Neuronal stem cell (in vitro differentiated cells): ENCODE measurements around the gene C1GALT1C1L. TPM values are rescaled to one million over a fixed set of nuclear protein-coding genes. Genes with fewer than 3 reads are reported as not detected.

Experiments
- DNase-seq: peaks from one replicate; pipeline ENCODE4 v3.0.0-alpha.2; 2013; ENCODE audit warnings: low spot score
- H2AFZ ChIP-seq: one replicate; pipeline ENCODE4 v1.6.1; 2013; ENCODE audit warnings: mild to moderate bottlenecking, low read length, inconsistent platforms
- H2AK5ac ChIP-seq: 2 replicates; pipeline ENCODE4 v1.6.1; 2013; ENCODE audit warnings: low read depth, mild to moderate bottlenecking, inconsistent platforms, low read length, moderate library complexity, mixed read lengths
- H2BK120ac ChIP-seq: 2 replicates; pipeline ENCODE4 v1.6.1; 2013; ENCODE audit warnings: low read depth, mild to moderate bottlenecking, inconsistent platforms, low read length, moderate library complexity, mixed read lengths
- H2BK12ac ChIP-seq: one replicate; pipeline ENCODE4 v1.6.1; 2013; ENCODE audit warnings: low read length, inconsistent platforms
- H2BK15ac ChIP-seq: 2 replicates; pipeline ENCODE4 v1.6.1; 2013; ENCODE audit warnings: mild to moderate bottlenecking, low read length, inconsistent platforms, mixed read lengths
- H2BK5ac ChIP-seq: one replicate; pipeline ENCODE4 v1.6.1; 2013; ENCODE audit warnings: inconsistent platforms, mild to moderate bottlenecking, low read length, moderate library complexity
- H3K14ac ChIP-seq: one replicate; pipeline ENCODE4 v1.6.1; 2013; ENCODE audit warnings: low read length, inconsistent platforms
- H3K18ac ChIP-seq: 2 replicates; pipeline ENCODE4 v1.6.1; 2013; ENCODE audit warnings: low read length, inconsistent platforms
- H3K23ac ChIP-seq: 2 replicates; pipeline ENCODE4 v1.6.1; 2013; ENCODE audit warnings: low read depth, mild to moderate bottlenecking, mixed read lengths, low read length, inconsistent platforms; ENCODE audit not compliant: poor library complexity
- H3K27ac ChIP-seq: replicated peaks from 3 replicates; pipeline ENCODE4 v1.5.1; 2013; ENCODE audit warnings: low read length, inconsistent platforms
- H3K27me3 ChIP-seq, 3 experiments: 2 replicates each; pipeline ENCODE4 v1.6.1; 2013; ENCODE audit warnings: low read length in 3 of 3, mild to moderate bottlenecking in 2 of 3, inconsistent platforms in 1 of 3, low read depth in 1 of 3, mixed read lengths in 1 of 3, moderate library complexity in 1 of 3; ENCODE audit not compliant: control insufficient read depth in 3 of 3, insufficient read depth in 3 of 3
- H3K36me3 ChIP-seq, 2 donors: replicated peaks in 1 of 2; 2 replicates each; pipeline ENCODE4 v1.6.1; 2013; ENCODE audit warnings: low read length in 2 of 2; ENCODE audit not compliant: control insufficient read depth in 2 of 2, insufficient read depth in 2 of 2
- H3K4ac ChIP-seq: 2 replicates; pipeline ENCODE4 v1.6.1; 2013; ENCODE audit warnings: inconsistent platforms, mild to moderate bottlenecking, low read length, moderate library complexity
- H3K4me1 ChIP-seq, 2 donors: 1 replicate in 1 of 2; 2 replicates in 1 of 2; pipeline ENCODE4 v1.6.1; 2013; ENCODE audit warnings: low read length in 2 of 2, low read depth in 1 of 2; ENCODE audit not compliant: control insufficient read depth in 2 of 2, insufficient read depth in 1 of 2
- H3K4me2 ChIP-seq: one replicate; pipeline ENCODE4 v1.6.1; 2013; ENCODE audit warnings: mild to moderate bottlenecking, low read length, inconsistent platforms; ENCODE audit not compliant: insufficient read depth, poor library complexity, severe bottlenecking
- H3K4me3 ChIP-seq, 2 donors: 2 replicates each; pipeline ENCODE4 v1.5.1; 2013; ENCODE audit warnings: low read length in 2 of 2, mild to moderate bottlenecking in 2 of 2, inconsistent platforms in 1 of 2, moderate library complexity in 1 of 2
- H3K79me1 ChIP-seq: one replicate; pipeline ENCODE4 v1.6.1; 2013; ENCODE audit warnings: low read depth, mild to moderate bottlenecking, inconsistent platforms, low read length, moderate library complexity
- H3K9ac ChIP-seq: one replicate; pipeline ENCODE4 v1.6.1; 2013; ENCODE audit warnings: mild to moderate bottlenecking, low read depth, low read length, inconsistent platforms; ENCODE audit not compliant: poor library complexity
- H3K9me3 ChIP-seq, 2 donors: replicated peaks in 1 of 2; 2 replicates each; pipeline versions ENCODE3 to v1.6.1; 2013; ENCODE audit warnings: low read length in 2 of 2, mild to moderate bottlenecking in 2 of 2, inconsistent platforms in 1 of 2, low read depth in 1 of 2, mixed read lengths in 1 of 2, moderate library complexity in 1 of 2; ENCODE audit not compliant: control insufficient read depth in 2 of 2, insufficient read depth in 1 of 2
- H4K8ac ChIP-seq: one replicate; pipeline ENCODE4 v1.6.1; 2013; ENCODE audit warnings: low read depth, mild to moderate bottlenecking, inconsistent platforms, low read length, moderate library complexity
- H4K91ac ChIP-seq: one replicate; pipeline ENCODE4 v1.6.1; 2013; ENCODE audit warnings: low read length, low read depth, mild to moderate bottlenecking, inconsistent platforms; ENCODE audit not compliant: poor library complexity
- WGBS, 2 donors: extraction: QIAGEN DNeasy Blood & Tissue Kit; methylation state at CpG; one replicate each; pipeline ENCODE4 v1.1.7; 2013; ENCODE audit warnings: missing lambda C conversion rate in 2 of 2, mixed read lengths in 1 of 2; ENCODE audit not compliant: insufficient read length in 2 of 2, insufficient replicate concordance in 1 of 2; ENCODE audit errors: extremely low coverage in 2 of 2; 5-methylcytosine and 5-hydroxymethylcytosine counted together
- polyA plus RNA-seq, 2 experiments: library from polyadenylated mRNA; stranded (reverse); fragments of 200-250 nt; gene quantifications; one replicate each; pipeline ENCODE4 v1.2.3, GENCODE V29; 2013

Gene C1GALT1C1L
- polyA plus RNA-seq (2013, experiment 1 of 2): 0.06 TPM
- polyA plus RNA-seq (2013, experiment 2 of 2): 0.08 TPM

- H3K36me3 ChIP-seq: no peaks in the 10 kb centered on the region
- H2BK12ac ChIP-seq: no peak within 1 kb of the TSS
- no peak within 1 kb of the TSS for H3K14ac ChIP-seq
- H3K27ac ChIP-seq: no peak within 1 kb of the TSS
- no peak for DNase-seq
- H3K4ac ChIP-seq: no peak within 1 kb of the TSS
- peak within 1 kb of the TSS; percentile 5 for H2AFZ ChIP-seq
- H2AK5ac ChIP-seq: no peak within 1 kb of the TSS
- no peaks in the 10 kb centered on the region for H3K4me1 ChIP-seq
- no peak within 1 kb of the TSS for H2BK120ac ChIP-seq
- no peak within 1 kb of the TSS for H3K18ac ChIP-seq
- no peak within 1 kb of the TSS for H3K23ac ChIP-seq
- no peak within 1 kb of the TSS for H3K4me3 ChIP-seq
- no peak within 1 kb of the TSS for H3K9ac ChIP-seq
- H2BK15ac ChIP-seq: no peak within 1 kb of the TSS
- H3K27me3 ChIP-seq: no peaks in the 10 kb centered on the region
- H4K8ac ChIP-seq: no peak within 1 kb of the TSS
- H4K91ac ChIP-seq: no peak within 1 kb of the TSS
- no peak within 1 kb of the TSS for H3K4me2 ChIP-seq
- no peaks in the 10 kb centered on the region for H3K79me1 ChIP-seq
- no CpG with 5 or more reads among the region's 27 CpGs for WGBS, 2 donors
- peaks cover 0 to 1% of the 10 kb centered on the region in 2 donors for H3K9me3 ChIP-seq
- no peak within 1 kb of the TSS for H2BK5ac ChIP-seq
Measured at GRCh38 chr2:43676322-43677050, at the start of gene C1GALT1C1L. Gene C1GALT1C1L, minus strand, starts transcription at chr2:43676429. Its CDS starts 107 bp downstream, at chr2:43676322.

GRCh38 chr2:43725711-43726246 lies 49.5 kb upstream of the C1GALT1C1L start:
- H3K14ac ChIP-seq: no peak overlapping the region
- no peak overlapping the region for H3K4me2 ChIP-seq
- H2BK120ac ChIP-seq: no peak overlapping the region
- no CpG with 5 or more reads among the region's 3 CpGs for WGBS, 2 donors
- H4K91ac ChIP-seq: no peak overlapping the region
- H2BK15ac ChIP-seq: no peak overlapping the region
- no peak overlapping the region for H3K4ac ChIP-seq
- H3K9me3 ChIP-seq: no peaks in the 10 kb centered on the region
- H3K4me1 ChIP-seq: peaks cover 0 to 4% of the 10 kb centered on the region in 2 donors
- DNase-seq: no peak
- H3K9ac ChIP-seq: no peak overlapping the region
- H3K36me3 ChIP-seq: no peaks in the 10 kb centered on the region
- no peaks in the 10 kb centered on the region for H3K79me1 ChIP-seq
- H3K18ac ChIP-seq: no peak overlapping the region
- no peaks in the 10 kb centered on the region for H3K27me3 ChIP-seq
- no peak overlapping the region for H2AFZ ChIP-seq
- H4K8ac ChIP-seq: no peak overlapping the region
- H2BK12ac ChIP-seq: no peak overlapping the region
- no peak overlapping the region for H3K23ac ChIP-seq
- no peak overlapping the region for H3K27ac ChIP-seq
- H3K4me3 ChIP-seq: no peak overlapping the region
- H2BK5ac ChIP-seq: no peak overlapping the region
- H2AK5ac ChIP-seq: no peak overlapping the region

GRCh38 chr2:43724728-43725526 lies 48.7 kb upstream of the C1GALT1C1L start:
- H2BK5ac ChIP-seq: no peak overlapping the region
- no peaks in the 10 kb centered on the region for H3K9me3 ChIP-seq
- no peak overlapping the region for H3K4me3 ChIP-seq
- no peak overlapping the region for H2BK12ac ChIP-seq
- H3K23ac ChIP-seq: no peak overlapping the region
- H2AFZ ChIP-seq: peak overlapping the region; percentile 50
- H2AK5ac ChIP-seq: no peak overlapping the region
- H3K4ac ChIP-seq: no peak overlapping the region
- no peaks in the 10 kb centered on the region for H3K36me3 ChIP-seq
- H4K91ac ChIP-seq: no peak overlapping the region
- H3K9ac ChIP-seq: no peak overlapping the region
- H3K79me1 ChIP-seq: no peaks in the 10 kb centered on the region
- H3K27ac ChIP-seq: no peak overlapping the region
- DNase-seq: no peak
- no peak overlapping the region for H3K14ac ChIP-seq
- no peak overlapping the region for H4K8ac ChIP-seq
- H3K4me2 ChIP-seq: no peak overlapping the region
- H2BK120ac ChIP-seq: no peak overlapping the region
- peaks cover 0 to 4% of the 10 kb centered on the region in 2 donors for H3K4me1 ChIP-seq
- no CpG with 5 or more reads among the region's 4 CpGs for WGBS, 2 donors
- H2BK15ac ChIP-seq: no peak overlapping the region
- peak overlapping the region; percentile 2 for H3K18ac ChIP-seq
- H3K27me3 ChIP-seq: no peaks in the 10 kb centered on the region
